K562 (cell line): ENCODE measurements around the gene CHCHD5. TPM values are rescaled to one million over a fixed set of nuclear protein-coding genes. Genes with fewer than 3 reads are reported as not detected.
A peak's percentile ranks its signal among the peaks of the same experiment; 100 is the strongest.

ENCODE experiments used
- BHLHE40 ChIP-seq: IDR thresholded peaks from 2 replicates; pipeline ENCODE4 v1.6.1; 2011; ENCODE audit warnings: low read length, improper control_type of control experiment
- E2F1 ChIP-seq: sonication (generic); formaldehyde crosslinking; IDR thresholded peaks from 2 replicates; pipeline ENCODE4 v1.8.1; 2023; ENCODE audit warnings: mild to moderate bottlenecking, missing genetic modification reagents, moderate library complexity
- ETS2 ChIP-seq: IDR thresholded peaks from 2 replicates; pipeline ENCODE4 v1.6.1; 2016; ENCODE audit warnings: borderline replicate concordance, missing genetic modification characterization, mild to moderate bottlenecking, moderate library complexity, missing compliant biosample characterization; ENCODE audit not compliant: poor library complexity, severe bottlenecking
- GTF2F1 ChIP-seq: IDR thresholded peaks from 2 replicates; pipeline ENCODE4 v1.6.1; 2011; ENCODE audit warnings: low read depth, low read length, improper control_type of control experiment
- LCOR ChIP-seq: sonication (generic); formaldehyde crosslinking; IDR thresholded peaks from 2 replicates; pipeline ENCODE4 v1.8.0; 2022; ENCODE audit warnings: mild to moderate bottlenecking, missing genetic modification reagents
- LEF1 ChIP-seq: fragments of 450-650 bp; IDR thresholded peaks from 2 replicates; pipeline ENCODE4 v1.6.1; 2016; ENCODE audit warnings: mild to moderate bottlenecking
- NONO ChIP-seq, 2 experiments: fragments of 200-400 bp in 1 of 2; fragments of 450-650 bp in 1 of 2; formaldehyde crosslinking in 1 of 2; IDR thresholded peaks; 2 replicates each; pipeline ENCODE4 v1.6.1; 2017; ENCODE audit warnings: low read depth in 2 of 2, mild to moderate bottlenecking in 2 of 2, moderate library complexity in 2 of 2, low read length in 1 of 2
- RBM22 ChIP-seq: fragments of 200-400 bp; formaldehyde crosslinking; IDR thresholded peaks from 2 replicates; pipeline ENCODE4 v1.6.1; 2018; ENCODE audit warnings: low read length, low read depth; ENCODE audit not compliant: poor library complexity, severe bottlenecking
- SRSF9 ChIP-seq: fragments of 200-400 bp; formaldehyde crosslinking; IDR thresholded peaks from 2 replicates; pipeline ENCODE4 v1.6.1; 2017; ENCODE audit warnings: low read depth, low read length, borderline replicate concordance
- TEAD2 ChIP-seq: fragments of 450-650 bp; IDR thresholded peaks from 2 replicates; pipeline ENCODE4 v1.6.1; 2016; ENCODE audit warnings: missing genetic modification characterization, control low read depth, missing compliant biosample characterization
- ZNF311 ChIP-seq: fragments of 250-450 bp; sonication (Bioruptor Pico); IDR thresholded peaks from 2 replicates; pipeline ENCODE4 v1.4.0; 2020; ENCODE audit warnings: mild to moderate bottlenecking, moderate library complexity
- polyA plus RNA-seq, 8 experiments: library from polyadenylated mRNA; depleted of rRNA in 4 of 8; stranded (reverse) in 5 of 8; unstranded in 3 of 8; fragments of >200 nt; fragmentation: Nextera tagmentation in 2 of 8; fragmentation: Illumina TruSeq in 1 of 8; extraction: Ambion mirVana in 2 of 8; extraction: Trizol in 1 of 8; gene quantifications; 2 replicates each; pipeline versions ENCODE4 v1.2.1 to v1.2.3, GENCODE V29; 2011 to 2014; ENCODE audit warnings: inconsistent platforms in 1 of 8, missing spikeins in 1 of 8
- total RNA-seq, 7 experiments: library from RNA; depleted of rRNA in 6 of 7; stranded (reverse); fragments of >200 nt in 6 of 7; fragmentation: Illumina TruSeq in 2 of 7; extraction: Trizol in 2 of 7; gene quantifications; 2 replicates each; pipeline versions ENCODE4 v1.2.1 to v1.2.3, GENCODE V29; 2011 to 2021; ENCODE audit warnings: low replicate concordance in 1 of 7
- TF ChIP-seq, protein P1 (sequence below): fragments of 200-800 bp; sonication (Bioruptor generic); IDR thresholded peaks from 2 replicates; pipeline ENCODE4 v1.6.1; 2016; ENCODE audit warnings: missing genetic modification characterization, missing compliant biosample characterization
- TF ChIP-seq, protein P2 (sequence below): fragments of 450-650 bp; conservative IDR thresholded peaks from 2 replicates; pipeline ENCODE4 v1.6.1; 2016; ENCODE audit warnings: missing genetic modification characterization, low read depth, mild to moderate bottlenecking, control low read depth, missing compliant biosample characterization
- TF ChIP-seq, protein P3 (sequence below): sonication (generic); IDR thresholded peaks from 2 replicates; pipeline ENCODE4 v1.6.1; 2016
- TF ChIP-seq, protein P4 (sequence below): IDR thresholded peaks from 2 replicates; pipeline ENCODE4 v1.6.1; 2012; ENCODE audit warnings: low read depth, low read length, improper control_type of control experiment, borderline replicate concordance

The CHCHD5 gene
- total and polyA plus RNA-seq, 9 of the 15 experiments (the other 6 are each of a cell fraction or from before 2014, with no cell fraction given): 7.4 to 79.3 (median 33.4) TPM

GRCh38 chr2:112541315-112542122 is 42.9 kb upstream of the CHCHD5 start (continued):
- TF ChIP-seq, protein P1, sequence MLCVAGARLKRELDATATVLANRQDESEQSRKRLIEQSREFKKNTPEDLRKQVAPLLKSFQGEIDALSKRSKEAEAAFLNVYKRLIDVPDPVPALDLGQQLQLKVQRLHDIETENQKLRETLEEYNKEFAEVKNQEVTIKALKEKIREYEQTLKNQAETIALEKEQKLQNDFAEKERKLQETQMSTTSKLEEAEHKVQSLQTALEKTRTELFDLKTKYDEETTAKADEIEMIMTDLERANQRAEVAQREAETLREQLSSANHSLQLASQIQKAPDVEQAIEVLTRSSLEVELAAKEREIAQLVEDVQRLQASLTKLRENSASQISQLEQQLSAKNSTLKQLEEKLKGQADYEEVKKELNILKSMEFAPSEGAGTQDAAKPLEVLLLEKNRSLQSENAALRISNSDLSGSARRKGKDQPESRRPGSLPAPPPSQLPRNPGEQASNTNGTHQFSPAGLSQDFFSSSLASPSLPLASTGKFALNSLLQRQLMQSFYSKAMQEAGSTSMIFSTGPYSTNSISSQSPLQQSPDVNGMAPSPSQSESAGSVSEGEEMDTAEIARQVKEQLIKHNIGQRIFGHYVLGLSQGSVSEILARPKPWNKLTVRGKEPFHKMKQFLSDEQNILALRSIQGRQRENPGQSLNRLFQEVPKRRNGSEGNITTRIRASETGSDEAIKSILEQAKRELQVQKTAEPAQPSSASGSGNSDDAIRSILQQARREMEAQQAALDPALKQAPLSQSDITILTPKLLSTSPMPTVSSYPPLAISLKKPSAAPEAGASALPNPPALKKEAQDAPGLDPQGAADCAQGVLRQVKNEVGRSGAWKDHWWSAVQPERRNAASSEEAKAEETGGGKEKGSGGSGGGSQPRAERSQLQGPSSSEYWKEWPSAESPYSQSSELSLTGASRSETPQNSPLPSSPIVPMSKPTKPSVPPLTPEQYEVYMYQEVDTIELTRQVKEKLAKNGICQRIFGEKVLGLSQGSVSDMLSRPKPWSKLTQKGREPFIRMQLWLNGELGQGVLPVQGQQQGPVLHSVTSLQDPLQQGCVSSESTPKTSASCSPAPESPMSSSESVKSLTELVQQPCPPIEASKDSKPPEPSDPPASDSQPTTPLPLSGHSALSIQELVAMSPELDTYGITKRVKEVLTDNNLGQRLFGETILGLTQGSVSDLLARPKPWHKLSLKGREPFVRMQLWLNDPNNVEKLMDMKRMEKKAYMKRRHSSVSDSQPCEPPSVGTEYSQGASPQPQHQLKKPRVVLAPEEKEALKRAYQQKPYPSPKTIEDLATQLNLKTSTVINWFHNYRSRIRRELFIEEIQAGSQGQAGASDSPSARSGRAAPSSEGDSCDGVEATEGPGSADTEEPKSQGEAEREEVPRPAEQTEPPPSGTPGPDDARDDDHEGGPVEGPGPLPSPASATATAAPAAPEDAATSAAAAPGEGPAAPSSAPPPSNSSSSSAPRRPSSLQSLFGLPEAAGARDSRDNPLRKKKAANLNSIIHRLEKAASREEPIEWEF: no peak
- TF ChIP-seq, protein P2, sequence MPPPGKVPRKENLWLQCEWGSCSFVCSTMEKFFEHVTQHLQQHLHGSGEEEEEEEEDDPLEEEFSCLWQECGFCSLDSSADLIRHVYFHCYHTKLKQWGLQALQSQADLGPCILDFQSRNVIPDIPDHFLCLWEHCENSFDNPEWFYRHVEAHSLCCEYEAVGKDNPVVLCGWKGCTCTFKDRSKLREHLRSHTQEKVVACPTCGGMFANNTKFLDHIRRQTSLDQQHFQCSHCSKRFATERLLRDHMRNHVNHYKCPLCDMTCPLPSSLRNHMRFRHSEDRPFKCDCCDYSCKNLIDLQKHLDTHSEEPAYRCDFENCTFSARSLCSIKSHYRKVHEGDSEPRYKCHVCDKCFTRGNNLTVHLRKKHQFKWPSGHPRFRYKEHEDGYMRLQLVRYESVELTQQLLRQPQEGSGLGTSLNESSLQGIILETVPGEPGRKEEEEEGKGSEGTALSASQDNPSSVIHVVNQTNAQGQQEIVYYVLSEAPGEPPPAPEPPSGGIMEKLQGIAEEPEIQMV: no peak
- TF ChIP-seq, protein P3, sequence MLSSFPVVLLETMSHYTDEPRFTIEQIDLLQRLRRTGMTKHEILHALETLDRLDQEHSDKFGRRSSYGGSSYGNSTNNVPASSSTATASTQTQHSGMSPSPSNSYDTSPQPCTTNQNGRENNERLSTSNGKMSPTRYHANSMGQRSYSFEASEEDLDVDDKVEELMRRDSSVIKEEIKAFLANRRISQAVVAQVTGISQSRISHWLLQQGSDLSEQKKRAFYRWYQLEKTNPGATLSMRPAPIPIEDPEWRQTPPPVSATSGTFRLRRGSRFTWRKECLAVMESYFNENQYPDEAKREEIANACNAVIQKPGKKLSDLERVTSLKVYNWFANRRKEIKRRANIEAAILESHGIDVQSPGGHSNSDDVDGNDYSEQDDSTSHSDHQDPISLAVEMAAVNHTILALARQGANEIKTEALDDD: peak; percentile 86
- TF ChIP-seq NONO (IDR thresholded peaks at IDR 0.05; ENCODE audit: low read depth in 2 of 2, low read length in 1 of 2) (peak in 1 of 2 experiments; percentile 98; a peak in 2 of 4 replicates), SRSF9 (no peak), RBM22 (no peak), LEF1 (0 out of 2 replicates have a peak, but pooled peaks have one; percentile 28), GTF2F1 (no peak), LCOR (CRISPR knock-in tag) (no peak), TEAD2 (tag) (no peak), E2F1 (no peak), ETS2 (tag) (no peak), BHLHE40 (peak; percentile 79), ZNF311 (CRISPR knock-in tag) (no peak)
- TF ChIP-seq, protein P4, sequence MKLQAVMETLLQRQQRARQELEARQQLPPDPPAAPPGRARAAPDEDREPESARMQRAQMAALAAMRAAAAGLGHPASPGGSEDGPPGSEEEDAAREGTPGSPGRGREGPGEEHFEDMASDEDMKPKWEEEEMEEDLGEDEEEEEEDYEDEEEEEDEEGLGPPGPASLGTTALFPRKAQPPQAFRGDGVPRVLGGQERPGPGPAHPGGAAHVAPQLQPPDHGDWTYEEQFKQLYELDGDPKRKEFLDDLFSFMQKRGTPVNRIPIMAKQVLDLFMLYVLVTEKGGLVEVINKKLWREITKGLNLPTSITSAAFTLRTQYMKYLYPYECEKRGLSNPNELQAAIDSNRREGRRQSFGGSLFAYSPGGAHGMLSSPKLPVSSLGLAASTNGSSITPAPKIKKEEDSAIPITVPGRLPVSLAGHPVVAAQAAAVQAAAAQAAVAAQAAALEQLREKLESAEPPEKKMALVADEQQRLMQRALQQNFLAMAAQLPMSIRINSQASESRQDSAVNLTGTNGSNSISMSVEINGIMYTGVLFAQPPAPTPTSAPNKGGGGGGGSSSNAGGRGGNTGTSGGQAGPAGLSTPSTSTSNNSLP: peak; percentile 17; the same call in 1 of the 2 replicates
